ENCODE data around the gene OPHN1. TPM values are rescaled to one million over a fixed set of nuclear protein-coding genes. Genes with fewer than 3 reads are reported as not detected.

Gene OPHN1
- total RNA-seq, 1 donor from 2014 or later: 10.7 TPM

- ATAC-seq (peak in 1 of 2 donors; percentile 40), DNase-seq (no peak)
- Histone ChIP-seq H3K36me3 (no peaks in the 10 kb centered on the region), H3K27me3 (ENCODE audit: low read depth) (no peaks in the 10 kb centered on the region), H3K27ac (no peak overlapping the region), H3K9me3 (no peaks in the 10 kb centered on the region), H3K4me3 (no peak overlapping the region), H3K4me1 (no peaks in the 10 kb centered on the region)
- intact Hi-C loops (cut with DNase I): no loop called here
- TF ChIP-seq CTCF (IDR thresholded peaks at IDR 0.05): no peak
Measured at GRCh38 chrX:68180579-68180978, 252.7 kb downstream of the OPHN1 start.

GRCh38 chrX:68179355-68179754 is 253.9 kb downstream of the OPHN1 start:
- H3K27me3 ChIP-seq (ENCODE audit: low read depth): no peaks in the 10 kb centered on the region
- no peak for TF ChIP-seq CTCF (IDR thresholded peaks at IDR 0.05)
- ATAC-seq (no peak), DNase-seq (no peak)
- no peaks in the 10 kb centered on the region for H3K4me1 ChIP-seq
- no peak overlapping the region for H3K4me3 ChIP-seq
- H3K27ac ChIP-seq: no peak overlapping the region
- no peaks in the 10 kb centered on the region for H3K36me3 ChIP-seq
- intact Hi-C loops (cut with DNase I): no loop called here
- no peaks in the 10 kb centered on the region for H3K9me3 ChIP-seq

GRCh38 chrX:68177542-68177941 is 255.8 kb downstream of the OPHN1 start:
- Histone ChIP-seq H3K9me3 (no peaks in the 10 kb centered on the region), H3K4me3 (no peak overlapping the region), H3K4me1 (no peaks in the 10 kb centered on the region), H3K27me3 (ENCODE audit: low read depth) (no peaks in the 10 kb centered on the region), H3K27ac (no peak overlapping the region), H3K36me3 (no peaks in the 10 kb centered on the region)
- DNase-seq (no peak), ATAC-seq (no peak)
- no peak for TF ChIP-seq CTCF (IDR thresholded peaks at IDR 0.05)
- intact Hi-C loops (cut with DNase I): no loop called here

DNA sequence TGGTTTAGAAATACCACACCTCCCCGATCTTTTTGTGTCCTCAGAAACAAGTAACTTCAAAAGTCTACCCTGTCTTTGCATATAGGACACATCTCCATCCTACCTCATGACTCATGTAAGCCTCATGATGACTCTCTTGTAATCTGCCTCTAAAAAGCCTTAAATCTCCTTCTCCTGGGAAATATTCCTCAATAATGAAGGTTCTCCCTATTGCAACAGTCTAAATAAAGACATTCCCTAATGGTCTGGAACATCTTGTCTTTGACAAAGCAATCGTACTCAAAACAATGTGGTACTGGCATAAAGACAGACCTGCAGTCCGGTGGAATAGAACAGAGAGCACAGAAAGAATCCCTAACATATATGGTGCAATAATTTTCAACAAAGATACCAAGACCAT is 257.7 kb downstream of the OPHN1 start:
- TF ChIP-seq CTCF (IDR thresholded peaks at IDR 0.05): no peak

GRCh38 chrX:68163441-68163840 is 269.9 kb downstream of the OPHN1 start:
- no peak for DNase-seq
- Histone ChIP-seq H3K27ac (no peak overlapping the region), H3K4me1 (no peaks in the 10 kb centered on the region), H3K4me3 (no peak overlapping the region), H3K36me3 (no peaks in the 10 kb centered on the region), H3K27me3 (ENCODE audit: low read depth) (no peaks in the 10 kb centered on the region), H3K9me3 (no peaks in the 10 kb centered on the region)
- no peak for TF ChIP-seq CTCF (IDR thresholded peaks at IDR 0.05)
- intact Hi-C loops (cut with DNase I): no loop called here
- no peak for ATAC-seq

More for the DNA sequence above, 257.7 kb downstream of the OPHN1 start:
- no peaks in the 10 kb centered on the region for H3K4me1 ChIP-seq
- H3K27ac ChIP-seq: no peak overlapping the region
- H3K36me3 ChIP-seq: no peaks in the 10 kb centered on the region
- ATAC-seq (no peak), DNase-seq (no peak)
- intact Hi-C loops (cut with DNase I): no loop called here
- no peaks in the 10 kb centered on the region for H3K27me3 ChIP-seq (ENCODE audit: low read depth)
- no peaks in the 10 kb centered on the region for H3K9me3 ChIP-seq
- H3K4me3 ChIP-seq: no peak overlapping the region

DNA sequence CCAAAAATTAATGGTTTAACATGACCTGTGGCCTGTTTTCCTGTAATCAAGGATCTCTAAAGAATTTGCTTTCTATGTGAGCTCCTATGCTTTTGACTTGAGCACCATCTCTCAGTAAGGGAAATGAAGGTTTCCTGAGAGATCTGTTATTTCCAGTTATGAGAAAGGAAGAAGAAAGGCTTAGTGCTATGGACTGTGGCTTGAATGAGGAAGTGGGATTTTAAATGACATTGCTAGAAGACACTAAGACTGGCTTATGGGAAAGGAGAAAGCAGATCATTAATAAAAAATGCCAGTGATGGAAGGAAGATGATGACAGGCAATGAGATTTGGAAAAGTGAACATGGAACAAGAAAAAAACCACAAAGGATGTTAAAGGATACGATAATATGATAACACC is 285.4 kb downstream of the OPHN1 start:
- H3K9me3 ChIP-seq: no peaks in the 10 kb centered on the region
- no peaks in the 10 kb centered on the region for H3K36me3 ChIP-seq
- H3K27me3 ChIP-seq (ENCODE audit: low read depth): no peaks in the 10 kb centered on the region
- no peak overlapping the region for H3K4me3 ChIP-seq
- intact Hi-C loops (cut with DNase I): no loop called here
- H3K27ac ChIP-seq: no peak overlapping the region
- no peaks in the 10 kb centered on the region for H3K4me1 ChIP-seq
- no peak for TF ChIP-seq CTCF (IDR thresholded peaks at IDR 0.05)
- ATAC-seq (no peak), DNase-seq (no peak)

All from lower lobe of right lung (tissue), 2 donors.